GM18511 (cell line): Measurements from ENCODE around the gene LIPC.

Experiments
- ATAC-seq: cut with Tn5 transposase; IDR thresholded peaks from one replicate; pipeline ENCODE4 v1.9.1; 2021; ENCODE audit warnings: mild to moderate bottlenecking, moderate library complexity; ENCODE audit not compliant: unreplicated experiment

The LIPC gene

GRCh38 chr15:58453931-58454793 is 22.4 kb downstream of the LIPC start:
- peak; percentile 60 for ATAC-seq

GRCh38 chr15:58454950-58455401 is 23.2 kb downstream of the LIPC start:
- ATAC-seq = no peak

- ATAC-seq = peak; percentile 74
Observed at GRCh38 chr15:58457466-58457965, 25.7 kb downstream of the LIPC start.

- peak; percentile 37 for ATAC-seq
Observed at GRCh38 chr15:58458076-58458475, 26.3 kb downstream of the LIPC start.

- no peak for ATAC-seq
Observed at GRCh38 chr15:58459045-58459444, 27.3 kb downstream of the LIPC start.

- ATAC-seq = no peak
Observed at GRCh38 chr15:58459560-58459959, 27.8 kb downstream of the LIPC start.

GRCh38 chr15:58460116-58460790 is 28.5 kb downstream of the LIPC start:
- no peak for ATAC-seq

- no peak for ATAC-seq
Observed at GRCh38 chr15:58460872-58461271, 29.1 kb downstream of the LIPC start.

GRCh38 chr15:58462547-58462946 is 30.8 kb downstream of the LIPC start:
- no peak for ATAC-seq

- ATAC-seq = no peak
Observed at GRCh38 chr15:58462973-58463663, 31.3 kb downstream of the LIPC start.

GRCh38 chr15:58463815-58464650 is 32.2 kb downstream of the LIPC start:
- ATAC-seq = no peak

GRCh38 chr15:58465070-58465469 is 33.3 kb downstream of the LIPC start:
- no peak for ATAC-seq

- no peak for ATAC-seq
Observed at GRCh38 chr15:58465866-58466517, 34.2 kb downstream of the LIPC start.

- ATAC-seq = no peak
Observed at GRCh38 chr15:58466566-58466965, 34.8 kb downstream of the LIPC start.

GRCh38 chr15:58467121-58467721 is 35.4 kb downstream of the LIPC start:
- no peak for ATAC-seq

- no peak for ATAC-seq
Observed at GRCh38 chr15:58467722-58468423, 36.1 kb downstream of the LIPC start.

- ATAC-seq = no peak
Observed at GRCh38 chr15:58469432-58470353, 37.9 kb downstream of the LIPC start.

GRCh38 chr15:58471348-58471747 is 39.6 kb downstream of the LIPC start:
- ATAC-seq = no peak
